GM12874 (cell line): ENCODE data around the gene RGS17.

Source experiments
- CTCF ChIP-seq: IDR thresholded peaks from 2 replicates; pipeline ENCODE4 v1.5.1; 2011; ENCODE audit warnings: low read depth, mild to moderate bottlenecking, control low read depth, low read length, moderate library complexity; ENCODE audit not compliant: insufficient read depth

Gene RGS17

GRCh38 chr6:153059311-153059710, 71.8 kb downstream of the RGS17 start:
- TF ChIP-seq CTCF = no peak

- no peak for TF ChIP-seq CTCF
Measured at GRCh38 chr6:153058909-153059308, 72.2 kb downstream of the RGS17 start.

GRCh38 chr6:153058291-153058690, 72.8 kb downstream of the RGS17 start:
- no peak for TF ChIP-seq CTCF

- no peak for TF ChIP-seq CTCF
Measured at GRCh38 chr6:153056308-153056707, 74.8 kb downstream of the RGS17 start.

- TF ChIP-seq CTCF = no peak
Measured at GRCh38 chr6:153051801-153052200, 79.3 kb downstream of the RGS17 start.

- TF ChIP-seq CTCF = no peak
Measured at GRCh38 chr6:153048631-153049030, 82.5 kb downstream of the RGS17 start.

- no peak for TF ChIP-seq CTCF
Measured at GRCh38 chr6:153047386-153047785, 83.7 kb downstream of the RGS17 start.

DNA sequence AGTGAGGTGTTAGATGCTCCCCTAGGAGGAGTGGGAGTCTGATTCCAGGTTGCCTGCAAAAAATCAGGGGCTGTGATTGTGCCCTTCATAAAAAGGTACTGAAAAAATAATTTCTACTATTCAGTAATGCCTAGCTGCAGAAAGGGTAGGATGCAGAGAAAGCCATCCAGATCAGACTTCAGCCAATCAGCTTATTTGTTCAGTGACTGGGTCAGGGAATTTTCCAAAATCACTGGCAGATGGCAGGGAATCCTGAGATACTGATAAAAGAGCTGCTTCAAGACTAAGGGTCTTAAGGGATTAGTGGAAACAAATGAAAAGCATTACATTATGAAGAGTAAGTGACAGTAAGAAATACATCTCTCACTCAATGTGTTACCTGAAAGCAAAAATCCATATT, 85.8 kb downstream of the RGS17 start:
- no peak for TF ChIP-seq CTCF
